GM18511 (cell line): ENCODE data around the gene CDT1.

ENCODE experiments used
- ATAC-seq: cut with Tn5 transposase; IDR thresholded peaks from one replicate; pipeline ENCODE4 v1.9.1; 2021; ENCODE audit warnings: mild to moderate bottlenecking, moderate library complexity; ENCODE audit not compliant: unreplicated experiment

The CDT1 gene

GRCh38 chr16:88835383-88835782, 31.8 kb downstream of the CDT1 start:
- ATAC-seq, result no peak

GRCh38 chr16:88835818-88836217, 32.2 kb downstream of the CDT1 start:
- no peak for ATAC-seq

DNA sequence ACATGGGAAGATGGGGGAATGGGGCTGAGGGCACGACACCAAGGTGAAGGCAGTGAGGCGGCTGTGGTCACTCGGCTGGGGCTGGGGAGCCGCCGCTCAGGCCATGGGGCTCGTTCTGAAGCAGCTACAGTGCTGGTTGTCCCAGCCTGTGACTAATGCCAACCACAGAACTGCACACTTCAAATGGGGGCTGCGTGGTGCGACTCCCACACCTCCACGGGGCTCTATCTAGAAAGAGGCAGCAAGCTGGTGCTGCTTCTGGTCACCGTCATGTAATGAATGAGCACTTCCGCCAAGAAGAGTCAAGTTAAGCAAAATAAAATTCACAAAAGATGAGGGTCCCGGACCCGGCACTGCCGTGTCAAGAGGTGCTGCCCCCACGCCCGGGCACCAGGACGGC, 33.2 kb downstream of the CDT1 start:
- ATAC-seq, result no peak

- no peak for ATAC-seq
Observed at GRCh38 chr16:88837806-88838205, 34.2 kb downstream of the CDT1 start.

DNA sequence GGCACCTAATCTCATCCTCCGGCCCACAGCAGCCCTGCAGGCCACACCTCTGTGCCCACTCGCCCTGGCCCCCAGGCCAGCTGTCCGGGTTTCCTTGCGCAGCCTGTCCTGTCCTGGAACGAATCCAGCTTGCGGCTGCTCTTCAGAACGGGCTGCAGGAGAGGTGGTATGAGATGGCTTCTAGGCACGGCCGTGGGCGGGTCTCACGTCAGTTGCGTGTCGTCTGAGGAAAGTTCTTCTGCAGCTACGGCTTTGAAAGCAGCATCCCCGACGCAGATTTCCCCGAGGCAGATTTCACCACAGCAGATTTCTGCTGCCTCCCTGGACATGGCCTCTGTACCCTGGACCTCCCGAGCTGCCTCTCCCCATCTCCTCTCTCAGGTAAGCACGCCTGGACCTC, 35.0 kb downstream of the CDT1 start:
- ATAC-seq, result no peak

- no peak for ATAC-seq
Observed at GRCh38 chr16:88839026-88839529, 35.5 kb downstream of the CDT1 start.

DNA sequence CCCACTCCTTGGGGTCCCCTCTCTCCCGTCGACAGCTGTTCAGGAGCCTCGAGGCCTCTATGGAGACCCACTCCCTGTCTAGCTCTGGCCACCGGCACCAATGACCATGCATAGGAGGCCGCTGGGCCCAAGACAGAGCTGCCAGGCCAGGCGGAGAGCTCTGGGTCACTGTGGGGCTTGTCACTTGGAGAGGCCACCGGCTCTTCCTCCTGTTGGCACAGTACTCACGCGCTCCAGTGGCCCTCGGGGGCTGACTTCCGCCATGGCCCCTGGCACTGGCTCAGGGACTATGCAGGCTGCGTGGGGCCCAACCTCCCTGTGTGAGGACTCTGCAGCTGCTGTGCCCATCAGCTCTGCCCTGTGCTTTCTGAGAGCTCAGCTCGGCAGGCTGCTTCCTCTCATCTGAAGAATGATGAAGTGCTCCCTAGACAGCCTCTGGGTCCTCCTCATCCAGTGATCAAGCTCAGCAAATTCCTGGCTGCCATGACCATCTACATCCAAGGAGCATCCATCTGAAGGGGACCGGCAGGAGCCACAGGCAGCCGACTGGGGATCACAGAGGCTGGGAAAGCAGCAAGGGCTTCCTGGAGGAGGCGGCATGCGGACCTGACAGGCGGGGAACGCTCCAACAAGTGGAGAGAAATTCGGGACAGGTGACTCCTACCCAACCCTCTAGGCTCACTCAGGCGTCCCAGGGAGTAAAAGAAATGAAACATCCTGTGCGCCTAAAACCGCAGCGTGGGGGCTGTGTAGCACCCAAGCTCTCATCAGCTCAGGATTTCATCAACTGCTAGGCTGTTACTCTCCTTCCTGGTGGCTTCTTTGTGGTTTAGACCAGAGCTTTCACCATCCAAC, 36.4 kb downstream of the CDT1 start:
- no peak for ATAC-seq

- no peak for ATAC-seq
Observed at GRCh38 chr16:88840600-88841215, 37.1 kb downstream of the CDT1 start.

GRCh38 chr16:88841521-88842307, 38.1 kb downstream of the CDT1 start:
- no peak for ATAC-seq

DNA sequence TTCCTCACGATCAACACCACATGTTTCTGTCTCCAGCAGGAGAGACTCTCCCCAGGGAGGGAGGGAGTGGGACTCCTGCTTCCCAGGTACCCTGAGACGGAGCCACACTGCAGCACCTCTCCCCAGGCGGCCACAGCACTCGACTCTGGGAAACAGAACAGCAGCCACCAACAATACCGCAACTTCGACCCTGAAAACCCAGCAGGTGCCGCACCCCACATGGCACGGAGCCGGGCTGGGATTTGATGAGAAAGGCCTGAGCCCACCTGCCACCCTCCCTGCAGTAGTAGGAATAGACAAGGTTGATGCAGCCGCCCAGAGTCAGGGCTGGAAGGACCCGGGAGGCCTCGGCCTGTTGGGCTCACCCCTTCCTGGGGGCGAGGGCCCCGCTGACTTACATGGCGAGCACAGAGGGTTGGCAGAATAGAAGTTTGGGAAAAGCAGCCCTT, 38.7 kb downstream of the CDT1 start:
- no peak for ATAC-seq

DNA sequence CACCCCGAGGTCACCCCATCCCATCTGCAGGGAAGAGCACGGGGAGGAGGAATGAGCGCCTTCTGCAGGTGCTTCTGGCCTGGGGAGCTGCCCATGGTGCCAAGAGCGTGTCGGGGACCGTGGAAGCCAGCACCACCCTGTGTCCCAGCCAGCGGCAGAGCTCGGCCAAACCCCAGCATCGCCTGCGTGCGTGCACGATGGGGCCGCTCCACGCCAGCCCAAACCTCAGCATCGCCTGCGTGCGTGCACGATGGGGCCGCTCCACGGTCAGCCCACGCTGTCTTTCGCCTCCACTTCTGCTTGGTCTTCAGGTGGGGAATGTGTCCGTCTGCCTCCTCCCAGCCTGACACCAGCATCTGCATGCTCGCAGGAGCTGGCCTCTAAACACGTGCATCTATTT, 39.2 kb downstream of the CDT1 start:
- no peak for ATAC-seq

DNA sequence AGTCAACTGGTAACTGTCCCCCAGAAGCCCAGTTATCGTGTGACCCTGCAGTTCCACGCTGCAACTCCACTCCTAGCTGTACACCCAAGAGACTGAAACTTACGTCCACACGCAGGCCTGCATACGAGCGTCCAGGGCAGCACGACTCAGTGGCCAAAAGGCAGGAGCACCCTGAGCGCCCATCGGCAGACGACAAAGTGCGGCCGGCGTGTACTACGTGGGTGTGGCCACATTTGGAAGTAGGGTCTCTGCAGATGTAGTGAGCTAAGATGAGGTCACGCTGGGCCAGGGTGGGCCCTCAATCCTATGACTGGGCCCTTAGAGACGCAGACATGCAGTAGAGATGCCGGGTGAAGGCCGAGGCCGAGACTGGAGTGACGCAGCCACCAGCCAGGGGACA, 39.7 kb downstream of the CDT1 start:
- ATAC-seq, result no peak

- no peak for ATAC-seq
Observed at GRCh38 chr16:88844419-88845036, 40.9 kb downstream of the CDT1 start.

GRCh38 chr16:88846088-88846487, 42.5 kb downstream of the CDT1 start:
- ATAC-seq, result no peak

DNA sequence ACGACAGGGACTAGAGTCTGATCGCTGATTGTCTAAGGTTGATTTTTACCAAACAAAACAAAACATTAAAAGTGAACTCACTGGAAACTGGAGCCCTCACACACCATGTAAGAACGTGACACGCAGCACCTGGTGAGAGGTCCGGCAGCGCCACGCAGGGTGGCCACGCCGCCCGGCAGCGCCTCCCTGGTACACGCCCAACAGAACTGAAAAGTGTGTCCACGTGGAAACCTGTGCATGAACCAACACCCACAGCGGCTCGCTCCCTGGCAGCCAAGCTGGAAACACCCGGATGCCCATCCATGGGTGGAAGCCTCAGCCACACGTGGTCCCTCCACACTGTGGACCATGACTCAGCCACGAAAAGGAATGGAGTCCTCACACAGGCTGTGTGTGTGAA, 44.1 kb downstream of the CDT1 start:
- no peak for ATAC-seq

GRCh38 chr16:88848557-88848956, 45.0 kb downstream of the CDT1 start:
- no peak for ATAC-seq

- no peak for ATAC-seq
Observed at GRCh38 chr16:88850531-88851199, 47.1 kb downstream of the CDT1 start.

DNA sequence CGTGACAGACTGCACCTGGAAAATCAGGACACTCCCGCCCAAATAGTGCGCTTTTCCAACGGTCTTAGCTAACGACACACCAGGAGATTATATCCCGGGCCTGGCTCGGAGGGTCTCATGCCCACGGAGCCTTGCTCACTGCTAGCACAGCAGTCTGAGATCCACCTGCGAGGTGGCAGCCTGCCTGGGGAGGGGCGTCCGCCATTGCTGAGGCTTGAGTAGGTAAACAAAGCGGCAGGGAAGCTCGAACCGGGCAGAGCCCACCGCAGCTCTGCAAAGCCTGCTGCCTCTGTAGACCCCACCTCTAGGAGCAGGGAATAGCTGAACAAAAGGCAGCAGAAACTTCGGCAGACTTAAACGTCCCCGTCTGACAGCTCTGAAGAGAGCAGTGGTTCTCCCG, 48.0 kb downstream of the CDT1 start:
- no peak for ATAC-seq

- ATAC-seq, result no peak
Observed at GRCh38 chr16:88853325-88853941, 49.8 kb downstream of the CDT1 start.
